SJSA1 (cell line): ENCODE results near the gene SPRR1A. TPM values are rescaled to one million over a fixed set of nuclear protein-coding genes. Genes with fewer than 3 reads are reported as not detected.

Source experiments
- DNase-seq, 2 experiments: peaks; one replicate each; pipeline ENCODE4 v3.0.0-alpha.2; 2015 to 2020; ENCODE audit warnings: low spot score in 2 of 2, low read depth in 1 of 2
- H3K27ac ChIP-seq: fragments of 250-450 bp; sonication (Bioruptor Pico); 2 replicates; pipeline ENCODE4 v1.5.1; 2020; ENCODE audit warnings: mild to moderate bottlenecking, moderate library complexity
- H3K27me3 ChIP-seq: fragments of 250-450 bp; sonication (Bioruptor Pico); replicated peaks from 2 replicates; pipeline ENCODE4 v1.5.1; 2020; ENCODE audit warnings: mild to moderate bottlenecking, moderate library complexity
- H3K36me3 ChIP-seq: fragments of 250-450 bp; sonication (Bioruptor Pico); 2 replicates; pipeline ENCODE4 v1.5.1; 2020; ENCODE audit warnings: mild to moderate bottlenecking
- H3K4me1 ChIP-seq: fragments of 250-450 bp; sonication (Bioruptor Pico); replicated peaks from 2 replicates; pipeline ENCODE4 v1.6.1; 2021; ENCODE audit warnings: mild to moderate bottlenecking
- H3K4me3 ChIP-seq: fragments of 250-450 bp; sonication (Bioruptor Pico); 2 replicates; pipeline ENCODE4 v1.5.1; 2020; ENCODE audit warnings: mild to moderate bottlenecking
- H3K9me3 ChIP-seq: fragments of 250-450 bp; sonication (Bioruptor Pico); replicated peaks from 2 replicates; pipeline ENCODE4 v1.5.1; 2020; ENCODE audit warnings: mild to moderate bottlenecking
- total RNA-seq: library from RNA; depleted of rRNA; stranded (reverse); fragments of >200 nt; shearing (Covaris generic); gene quantifications from 2 replicates; pipeline ENCODE4 v1.2.3, GENCODE V29; 2014; rRNA removed

SPRR1A gene
- total RNA-seq, 1 experiment from 2014 or later, result not detected

GRCh38 chr1:153023109-153023508, 39.2 kb downstream of the SPRR1A start:
- Histone ChIP-seq H3K27me3 (no peaks in the 10 kb centered on the region; the same call in 1 of the 2 replicates), H3K36me3 (no peaks in the 10 kb centered on the region), H3K27ac (no peak overlapping the region), H3K9me3 (no peaks in the 10 kb centered on the region), H3K4me1 (no peaks in the 10 kb centered on the region), H3K4me3 (no peak overlapping the region)
- DNase-seq, result no peak

- H3K27me3 ChIP-seq, result no peaks in the 10 kb centered on the region; the same call in 1 of the 2 replicates
- no peak overlapping the region for H3K27ac ChIP-seq
- no peak overlapping the region for H3K4me3 ChIP-seq
- H3K9me3 ChIP-seq, result no peaks in the 10 kb centered on the region
- no peaks in the 10 kb centered on the region for H3K36me3 ChIP-seq
- H3K4me1 ChIP-seq, result no peaks in the 10 kb centered on the region
- no peak for DNase-seq
Measured at GRCh38 chr1:153024413-153024812, 40.5 kb downstream of the SPRR1A start.

GRCh38 chr1:153025797-153026196, 41.9 kb downstream of the SPRR1A start:
- no peak for DNase-seq
- Histone ChIP-seq H3K27me3 (no peaks in the 10 kb centered on the region; the same call in 1 of the 2 replicates), H3K9me3 (no peaks in the 10 kb centered on the region), H3K4me1 (no peaks in the 10 kb centered on the region), H3K27ac (no peak overlapping the region), H3K36me3 (no peaks in the 10 kb centered on the region), H3K4me3 (no peak overlapping the region)

- Histone ChIP-seq H3K27ac (no peak overlapping the region), H3K9me3 (no peaks in the 10 kb centered on the region), H3K4me1 (no peaks in the 10 kb centered on the region), H3K27me3 (no peaks in the 10 kb centered on the region), H3K4me3 (no peak overlapping the region), H3K36me3 (no peaks in the 10 kb centered on the region)
- no peak for DNase-seq
Measured at GRCh38 chr1:153028766-153029165, 44.9 kb downstream of the SPRR1A start.

- Histone ChIP-seq H3K27me3 (no peaks in the 10 kb centered on the region), H3K36me3 (no peaks in the 10 kb centered on the region), H3K4me3 (no peak within 1 kb of the TSS), H3K27ac (no peak within 1 kb of the TSS), H3K4me1 (no peaks in the 10 kb centered on the region), H3K9me3 (no peaks in the 10 kb centered on the region)
- no peak for DNase-seq
Measured at GRCh38 chr1:153030895-153031294, 47.0 kb downstream of the SPRR1A start, which contains the start of gene SPRR1B. SPRR1B (plus strand) TSS chr1:153031203; CDS start chr1:153032346, 1,143 bp downstream.

GRCh38 chr1:153032073-153032472, 48.2 kb downstream of the SPRR1A start:
- H3K4me1 ChIP-seq, result no peaks in the 10 kb centered on the region
- no peak for DNase-seq
- no peaks in the 10 kb centered on the region for H3K27me3 ChIP-seq
- H3K9me3 ChIP-seq, result no peaks in the 10 kb centered on the region
- no peak overlapping the region for H3K27ac ChIP-seq
- H3K36me3 ChIP-seq, result no peaks in the 10 kb centered on the region
- no peak overlapping the region for H3K4me3 ChIP-seq

- Histone ChIP-seq H3K27ac (no peak overlapping the region), H3K36me3 (no peaks in the 10 kb centered on the region), H3K27me3 (no peaks in the 10 kb centered on the region), H3K4me3 (no peak overlapping the region), H3K4me1 (no peaks in the 10 kb centered on the region), H3K9me3 (no peaks in the 10 kb centered on the region)
- peak; percentile 33 to 70 for DNase-seq
Measured at GRCh38 chr1:153032677-153033308, 48.9 kb downstream of the SPRR1A start.

GRCh38 chr1:153035211-153035610, 51.3 kb downstream of the SPRR1A start:
- H3K27me3 ChIP-seq, result no peaks in the 10 kb centered on the region
- DNase-seq, result no peak
- H3K9me3 ChIP-seq, result no peaks in the 10 kb centered on the region

More at GRCh38 chr1:153035211-153035610, 51.3 kb downstream of the SPRR1A start:
- Histone ChIP-seq H3K27ac (no peak overlapping the region), H3K4me3 (no peak overlapping the region), H3K36me3 (no peaks in the 10 kb centered on the region), H3K4me1 (no peaks in the 10 kb centered on the region)

Other genes starting within 250 kb of the SPRR1A start
- gene KPRP, start 226.1 kb upstream of the SPRR1A start, total RNA-seq, result not detected in 2 replicates
- gene LCE1F, start 208.9 kb upstream of the SPRR1A start, total RNA-seq, result not detected in 2 replicates
- not detected in 2 replicates for gene LCE1E, start 197.8 kb upstream of the SPRR1A start, total RNA-seq
- gene LCE1D, start 187.4 kb upstream of the SPRR1A start, total RNA-seq, result not detected in 2 replicates
- not detected in 2 replicates for gene LCE1C, start 177.4 kb upstream of the SPRR1A start, total RNA-seq
- gene LCE1B, start 172.1 kb upstream of the SPRR1A start, total RNA-seq, result not detected in 2 replicates
- gene LCE1A, start 156.6 kb upstream of the SPRR1A start, total RNA-seq, result not detected in 2 replicates
- not detected in 2 replicates for gene LCE6A, start 141.2 kb upstream of the SPRR1A start, total RNA-seq
- gene LCE7A, start 124.1 kb upstream of the SPRR1A start, total RNA-seq, result not detected in 2 replicates
- gene SMCP, start 105.8 kb upstream of the SPRR1A start, total RNA-seq, result not detected in 2 replicates
- not detected in 2 replicates for gene IVL, start 75.5 kb upstream of the SPRR1A start, total RNA-seq
- gene SPRR5, start 36.9 kb upstream of the SPRR1A start, total RNA-seq, result not detected in 2 replicates
- not detected in 2 replicates for gene SPRR4, start 13.4 kb upstream of the SPRR1A start, total RNA-seq
- not detected in 2 replicates for gene SPRR3, start 17.7 kb downstream of the SPRR1A start, total RNA-seq
- gene SPRR1B, start 47.1 kb downstream of the SPRR1A start, total RNA-seq, result not detected in 2 replicates
- gene SPRR2D, start 57.0 kb downstream of the SPRR1A start, total RNA-seq, result not detected in 2 replicates
- not detected in 2 replicates for gene SPRR2A, start 73.4 kb downstream of the SPRR1A start, total RNA-seq
- gene SPRR2B, start 87.5 kb downstream of the SPRR1A start, total RNA-seq, result not detected in 2 replicates
- not detected in 2 replicates for gene SPRR2E, start 110.4 kb downstream of the SPRR1A start, total RNA-seq
- gene SPRR2F, start 129.4 kb downstream of the SPRR1A start, total RNA-seq, result not detected in 2 replicates
- gene SPRR2G, start 166.8 kb downstream of the SPRR1A start, total RNA-seq, result not detected in 2 replicates
- gene LELP1, start 219.3 kb downstream of the SPRR1A start, total RNA-seq, result not detected in 2 replicates
- gene PRR9, start 233.5 kb downstream of the SPRR1A start, total RNA-seq, result not detected in 2 replicates